Left lung (tissue), 10 donors: ENCODE results near the gene CADM1. TPM values are rescaled to one million over a fixed set of nuclear protein-coding genes. Genes with fewer than 3 reads are reported as not detected.

Experiments
- ATAC-seq: fragments of 200-7000 bp; cut with Tn5 transposase; one replicate; pipeline ENCODE4 v1.9.1; 2020; ENCODE audit warnings: moderate library complexity
- DNase-seq, 4 donors: peaks; one replicate each; pipeline ENCODE4 v3.0.0-alpha.2; 2013 to 2020
- H3K27ac ChIP-seq, 2 donors: fragments of 200-600 bp; sonication (generic) in 1 of 2; one replicate each; pipeline versions ENCODE4 v1.5.0 to v1.8.0; 2020 to 2021
- H3K27me3 ChIP-seq, 2 donors: fragments of 200-600 bp; sonication (generic) in 1 of 2; one replicate each; pipeline versions ENCODE4 v1.5.0 to v1.8.0; 2020 to 2021
- H3K36me3 ChIP-seq, 2 donors: fragments of 200-600 bp; sonication (generic) in 1 of 2; one replicate each; pipeline versions ENCODE4 v1.5.0 to v1.8.0; 2020 to 2021
- H3K4me1 ChIP-seq, 2 donors: fragments of 200-600 bp; one replicate each; pipeline ENCODE4 v1.8.0; 2021
- H3K4me3 ChIP-seq, 2 donors: fragments of 200-600 bp; sonication (generic) in 1 of 2; one replicate each; pipeline versions ENCODE4 v1.5.0 to v1.8.0; 2020 to 2021; ENCODE audit warnings: mild to moderate bottlenecking in 1 of 2
- H3K9me3 ChIP-seq, 2 donors: fragments of 200-600 bp; sonication (generic) in 1 of 2; one replicate each; pipeline versions ENCODE4 v1.5.0 to v1.8.0; 2020 to 2021
- intact Hi-C, 2 donors: fragments of 100-400 bp; cut with DNase I; formaldehyde crosslinking; loops; one replicate each; pipeline versions ENCODE4 v1.11.2 to v1.14.2; 2022
- polyA plus RNA-seq, 6 donors: library from polyadenylated mRNA; unstranded; fragments of 120-200 nt; gene quantifications; one replicate each; pipeline ENCODE4 v1.2.1, GENCODE V29; 2013; ENCODE audit not compliant: insufficient read length in 6 of 6
- total RNA-seq, 2 donors: library from RNA; stranded (reverse); fragmentation: NEBNext Ultra II Directional; extraction: Animal tissue kit (Norgen Biotek cat#: 25700); gene quantifications; one replicate each; pipeline ENCODE4 v1.2.1, GENCODE V29; 2021
- TF ChIP-seq, protein P1 (sequence below), 2 donors: fragments of 200-600 bp; sonication (generic) in 1 of 2; IDR thresholded peaks; one replicate each; pipeline versions ENCODE4 v1.5.0 to v1.8.0; 2021; ENCODE audit warnings: antibody characterized with exemption in 2 of 2
- donor health status: DM: no; HTN: yes; CAD: no.
- donor health status: DM: no; HTN: no; CAD: no.

Gene CADM1
- total and polyA plus RNA-seq, 8 donors: 105 to 307 (median 156) TPM

- no peaks in the 10 kb centered on the region for H3K27me3 ChIP-seq
- no peaks in the 10 kb centered on the region for H3K36me3 ChIP-seq
- peaks cover 0 to 4% of the 10 kb centered on the region in 2 donors for H3K4me1 ChIP-seq
- H3K27ac ChIP-seq: no peak overlapping the region
- no peak overlapping the region for H3K4me3 ChIP-seq
- no peaks in the 10 kb centered on the region for H3K9me3 ChIP-seq
- ATAC-seq (no peak), DNase-seq (no peak)
- intact Hi-C loops: no loop called here
- TF ChIP-seq, protein P1, sequence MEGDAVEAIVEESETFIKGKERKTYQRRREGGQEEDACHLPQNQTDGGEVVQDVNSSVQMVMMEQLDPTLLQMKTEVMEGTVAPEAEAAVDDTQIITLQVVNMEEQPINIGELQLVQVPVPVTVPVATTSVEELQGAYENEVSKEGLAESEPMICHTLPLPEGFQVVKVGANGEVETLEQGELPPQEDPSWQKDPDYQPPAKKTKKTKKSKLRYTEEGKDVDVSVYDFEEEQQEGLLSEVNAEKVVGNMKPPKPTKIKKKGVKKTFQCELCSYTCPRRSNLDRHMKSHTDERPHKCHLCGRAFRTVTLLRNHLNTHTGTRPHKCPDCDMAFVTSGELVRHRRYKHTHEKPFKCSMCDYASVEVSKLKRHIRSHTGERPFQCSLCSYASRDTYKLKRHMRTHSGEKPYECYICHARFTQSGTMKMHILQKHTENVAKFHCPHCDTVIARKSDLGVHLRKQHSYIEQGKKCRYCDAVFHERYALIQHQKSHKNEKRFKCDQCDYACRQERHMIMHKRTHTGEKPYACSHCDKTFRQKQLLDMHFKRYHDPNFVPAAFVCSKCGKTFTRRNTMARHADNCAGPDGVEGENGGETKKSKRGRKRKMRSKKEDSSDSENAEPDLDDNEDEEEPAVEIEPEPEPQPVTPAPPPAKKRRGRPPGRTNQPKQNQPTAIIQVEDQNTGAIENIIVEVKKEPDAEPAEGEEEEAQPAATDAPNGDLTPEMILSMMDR (IDR thresholded peaks at IDR 0.05): no peak
These were observed 315.3 kb downstream of the CADM1 start for GRCh38 chr11:115188898-115189278.

DNA sequence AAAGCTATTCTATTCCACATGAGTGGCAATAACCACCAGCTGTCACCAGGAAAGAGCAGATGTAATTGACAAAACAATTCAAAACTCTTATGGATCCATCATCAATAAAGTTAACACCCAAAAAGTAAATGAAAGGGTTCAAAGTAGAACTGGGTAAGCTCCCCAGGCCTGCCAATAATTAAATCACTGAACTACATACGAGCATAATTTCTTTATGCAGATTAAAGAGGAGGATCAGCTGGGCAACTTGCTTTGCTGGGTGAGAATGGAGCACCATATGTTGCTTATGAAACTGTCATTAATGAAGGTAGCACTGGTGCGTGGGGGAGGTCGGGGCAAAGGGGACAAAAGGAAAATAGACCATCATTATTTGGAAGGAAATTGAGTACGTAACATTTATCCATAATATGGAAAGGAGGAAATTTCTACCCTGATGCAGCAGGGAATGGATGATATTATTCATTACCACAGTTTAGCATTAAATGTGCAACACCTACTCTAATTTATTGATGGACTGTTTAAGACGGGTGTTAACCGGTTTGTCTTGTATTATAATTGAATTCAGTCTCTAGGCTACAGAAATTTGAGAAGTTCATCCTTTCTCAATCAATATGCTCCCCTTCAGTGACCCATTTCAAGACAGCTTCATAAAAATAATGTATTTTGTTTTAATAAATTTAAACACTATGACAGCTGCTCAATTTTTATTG lies 315.9 kb downstream of the CADM1 start:
- no peak for ATAC-seq
- H3K4me1 ChIP-seq: peaks cover 0 to 4% of the 10 kb centered on the region in 2 donors
- H3K4me3 ChIP-seq: no peak overlapping the region
- H3K27me3 ChIP-seq: no peaks in the 10 kb centered on the region
- no peaks in the 10 kb centered on the region for H3K36me3 ChIP-seq
- intact Hi-C loops: no loop called here
- H3K27ac ChIP-seq: no peak overlapping the region
- H3K9me3 ChIP-seq: no peaks in the 10 kb centered on the region
- no peak for DNase-seq
- TF ChIP-seq, protein P1 (IDR thresholded peaks at IDR 0.05): no peak

DNA sequence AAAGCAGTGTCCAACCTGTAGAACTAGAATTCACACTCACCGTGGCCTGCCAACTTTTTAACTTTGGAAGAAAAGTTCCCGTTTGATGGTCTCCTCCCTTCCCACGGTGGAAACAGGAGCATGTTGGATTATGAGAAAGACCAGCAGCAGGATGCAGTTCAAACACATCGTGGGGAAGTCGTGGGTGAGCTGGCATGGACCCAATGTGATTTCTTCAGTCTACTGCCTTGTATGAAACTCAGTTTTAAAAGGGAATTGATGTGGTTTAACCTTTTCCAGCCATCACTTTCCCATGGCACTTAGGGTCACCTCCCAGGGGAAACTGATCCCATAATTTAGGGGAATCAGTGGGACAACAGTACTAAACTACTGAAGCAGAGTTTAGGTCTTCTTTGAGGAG lies 318.3 kb downstream of the CADM1 start:
- H3K4me3 ChIP-seq: no peak overlapping the region
- intact Hi-C loops: no loop called here
- H3K36me3 ChIP-seq: no peaks in the 10 kb centered on the region
- ATAC-seq (no peak), DNase-seq (no peak)
- no peak overlapping the region for H3K27ac ChIP-seq
- no peaks in the 10 kb centered on the region for H3K27me3 ChIP-seq
- TF ChIP-seq, protein P1 (IDR thresholded peaks at IDR 0.05): no peak
- H3K9me3 ChIP-seq: no peaks in the 10 kb centered on the region
- no peaks in the 10 kb centered on the region for H3K4me1 ChIP-seq

- Histone ChIP-seq H3K4me3 (no peak overlapping the region), H3K27me3 (no peaks in the 10 kb centered on the region), H3K27ac (no peak overlapping the region), H3K36me3 (no peaks in the 10 kb centered on the region), H3K9me3 (no peaks in the 10 kb centered on the region), H3K4me1 (no peaks in the 10 kb centered on the region)
- ATAC-seq (no peak), DNase-seq (no peak)
- TF ChIP-seq, protein P1 (IDR thresholded peaks at IDR 0.05): no peak
- intact Hi-C loops: no loop called here
These were observed 318.7 kb downstream of the CADM1 start for GRCh38 chr11:115185507-115185906.

GRCh38 chr11:115184901-115185300 lies 319.3 kb downstream of the CADM1 start:
- no peaks in the 10 kb centered on the region for H3K27me3 ChIP-seq
- H3K4me1 ChIP-seq: no peaks in the 10 kb centered on the region
- no peaks in the 10 kb centered on the region for H3K9me3 ChIP-seq
- DNase-seq (no peak), ATAC-seq (peak; percentile 27)
- H3K27ac ChIP-seq: no peak overlapping the region
- no peak overlapping the region for H3K4me3 ChIP-seq
- H3K36me3 ChIP-seq: no peaks in the 10 kb centered on the region
- TF ChIP-seq, protein P1 (IDR thresholded peaks at IDR 0.05): no peak
- intact Hi-C loops: no loop called here
